ENCODE measurements around the gene MRPL34.
A peak's percentile ranks its signal among the peaks of the same experiment; 100 is the strongest.
"Not testable (repeated sequence)": the region's sequence is repeated elsewhere in the genome, so short reads cannot be mapped to it uniquely, and the experiment has no call there.

The MRPL34 gene

DNA sequence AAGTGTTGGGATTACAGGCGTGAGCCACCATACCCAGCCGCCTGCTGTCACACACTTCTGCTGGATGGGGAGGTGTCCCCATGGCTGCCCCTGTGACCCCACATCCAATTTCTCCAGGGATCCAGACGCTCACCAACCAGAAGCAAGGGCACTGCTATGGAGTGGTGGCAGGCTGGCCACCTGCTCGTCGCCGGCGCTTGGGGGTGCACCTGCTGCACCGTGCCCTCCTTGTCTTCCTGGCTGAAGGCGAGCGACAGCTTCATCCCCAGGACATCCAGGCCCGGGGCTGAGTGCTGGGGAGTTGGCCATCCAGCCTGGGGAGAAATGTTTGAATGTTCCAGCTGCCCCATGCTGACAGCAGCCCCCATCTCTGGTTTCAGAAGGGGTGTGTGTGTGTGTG is 19.4 kb upstream of the MRPL34 start:
- DNase-seq = no peak

DNA sequence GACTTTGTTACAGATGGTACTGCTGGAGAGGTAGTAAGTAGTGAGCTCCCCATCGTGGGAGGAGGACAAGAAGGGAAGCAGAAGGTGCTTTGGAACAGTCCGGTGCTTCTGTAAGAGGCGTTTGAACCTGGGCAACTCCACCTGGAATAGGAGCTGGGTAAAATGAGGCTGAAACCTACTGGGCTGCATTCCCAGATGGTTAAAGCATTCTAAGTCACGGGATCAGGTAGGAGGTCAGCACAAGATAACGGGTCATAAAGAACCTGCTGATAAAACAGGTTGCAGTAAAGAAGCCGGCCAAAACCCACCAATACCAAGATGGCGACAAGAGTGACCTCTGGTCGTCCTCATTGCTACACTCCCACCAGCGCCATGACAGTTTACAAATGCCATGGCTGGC is 18.9 kb upstream of the MRPL34 start:
- no peak for DNase-seq

DNA sequence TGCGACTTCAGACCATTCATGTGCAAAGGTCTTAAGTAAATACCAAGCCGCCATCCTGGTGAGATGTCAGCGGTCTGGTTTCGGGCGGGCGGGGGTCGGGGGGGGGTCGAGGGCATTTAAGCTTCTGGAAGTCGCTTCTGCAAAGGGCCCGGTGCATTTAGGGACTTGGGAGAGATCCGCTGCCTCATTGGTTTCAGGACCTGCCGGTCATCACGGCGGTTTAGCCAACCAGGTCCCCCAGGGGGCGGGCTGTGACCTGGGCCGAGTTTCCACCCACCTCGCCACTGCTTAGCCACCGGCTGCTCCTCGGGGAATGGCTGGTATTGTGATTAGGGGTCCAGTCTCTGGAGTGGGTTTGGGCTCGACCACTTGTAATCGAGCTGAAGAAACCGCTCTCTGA is 16.2 kb upstream of the MRPL34 start:
- no peak for DNase-seq

DNA sequence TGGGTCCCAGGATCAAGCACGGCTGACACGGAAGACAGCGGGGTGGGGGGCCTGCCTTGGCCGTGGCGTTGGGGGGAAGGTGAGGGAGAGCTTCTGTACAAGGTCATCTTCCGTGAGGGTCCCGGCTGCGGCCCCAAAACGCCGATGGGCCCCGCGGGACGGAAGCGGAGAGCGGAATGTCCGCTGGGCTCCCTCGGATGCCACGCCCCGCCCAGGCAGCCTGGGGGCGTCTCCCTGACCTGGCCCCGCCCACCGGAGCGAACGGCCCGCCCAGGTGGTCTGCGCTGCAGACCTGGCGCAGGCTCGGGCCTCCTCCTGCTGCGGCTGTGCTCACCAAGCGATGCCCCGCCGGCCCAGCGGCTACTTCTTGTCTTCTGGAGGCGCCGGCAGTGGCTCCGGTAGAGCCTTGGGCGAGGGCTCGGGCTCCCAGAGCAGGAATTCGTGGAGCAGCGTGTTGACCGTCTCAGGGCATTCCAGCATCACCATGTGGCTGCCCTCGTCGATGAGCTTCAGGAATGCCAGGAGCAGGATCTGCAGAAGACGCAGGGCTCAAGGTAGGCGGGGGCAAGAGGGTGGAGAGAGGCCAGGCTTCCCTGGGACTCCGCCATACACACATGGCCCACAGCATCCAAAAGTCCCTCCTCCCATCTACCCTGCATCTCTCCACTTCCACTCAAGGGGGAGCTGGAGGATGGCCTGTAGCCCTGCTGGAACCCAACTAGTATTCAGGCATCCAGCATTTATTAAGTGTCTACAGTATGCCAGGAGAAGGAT is 13.2 kb upstream of the MRPL34 start:
- peak; percentile 73 for DNase-seq

DNA sequence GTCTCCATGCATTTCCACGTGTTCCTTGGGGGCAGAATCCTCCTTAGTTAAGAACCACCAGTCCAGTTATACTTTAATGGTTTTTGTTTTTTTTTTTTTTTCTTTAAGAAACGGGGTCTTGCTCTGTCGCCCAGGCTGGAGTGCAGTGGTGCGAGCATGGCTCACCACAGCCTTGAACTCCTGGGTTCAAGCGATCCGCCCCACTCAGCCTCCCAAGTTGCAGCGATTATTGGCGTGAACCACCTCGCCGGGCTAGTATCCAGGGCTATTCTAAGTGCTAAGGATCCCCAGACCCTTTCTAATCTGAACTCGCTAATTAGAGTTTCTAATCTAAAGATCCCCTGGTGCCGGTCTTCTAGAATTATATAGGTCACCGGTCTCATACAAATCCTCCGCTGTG is 12.1 kb upstream of the MRPL34 start:
- DNase-seq = no peak

DNA sequence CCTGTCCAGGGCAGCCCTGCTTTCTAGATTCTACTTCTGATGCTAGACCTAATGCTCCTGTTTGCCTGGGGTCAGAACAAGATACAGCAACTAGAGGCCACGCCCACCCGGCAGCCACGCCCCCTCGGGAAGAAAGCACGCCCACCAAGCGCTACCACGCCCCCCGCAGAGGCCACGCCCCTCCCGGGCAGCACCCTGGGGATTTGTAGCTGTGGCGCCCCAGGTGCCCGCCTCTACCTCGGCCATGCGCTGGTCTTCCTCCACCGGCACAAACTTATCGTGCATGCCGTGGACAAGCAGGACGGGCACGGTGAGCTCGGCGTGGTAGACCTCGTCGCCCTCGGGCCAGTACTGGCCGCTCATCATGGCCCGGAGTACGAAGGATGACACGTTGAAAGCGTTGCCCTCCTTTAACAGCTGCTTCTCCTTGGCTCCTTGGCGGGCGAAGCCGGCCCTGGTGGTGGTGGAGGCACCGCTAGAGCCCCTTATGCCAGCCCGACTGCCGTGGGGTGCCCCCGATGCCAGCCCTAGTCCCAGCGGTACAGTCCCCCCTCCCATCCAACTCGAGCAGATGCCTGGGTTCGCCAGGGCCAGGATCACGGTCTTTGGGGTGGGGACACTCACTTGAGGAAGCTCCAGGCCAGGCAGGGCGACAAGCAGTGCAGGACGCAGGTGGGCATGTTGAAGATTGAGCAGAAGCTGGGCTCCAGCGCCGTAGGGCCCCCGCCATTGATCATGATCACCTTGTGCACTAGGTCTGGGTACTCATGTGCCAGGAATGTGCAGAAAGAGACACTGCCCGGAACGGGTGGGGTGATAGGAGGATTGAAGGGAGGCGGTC is 11.4 kb upstream of the MRPL34 start:
- no peak for DNase-seq

DNA sequence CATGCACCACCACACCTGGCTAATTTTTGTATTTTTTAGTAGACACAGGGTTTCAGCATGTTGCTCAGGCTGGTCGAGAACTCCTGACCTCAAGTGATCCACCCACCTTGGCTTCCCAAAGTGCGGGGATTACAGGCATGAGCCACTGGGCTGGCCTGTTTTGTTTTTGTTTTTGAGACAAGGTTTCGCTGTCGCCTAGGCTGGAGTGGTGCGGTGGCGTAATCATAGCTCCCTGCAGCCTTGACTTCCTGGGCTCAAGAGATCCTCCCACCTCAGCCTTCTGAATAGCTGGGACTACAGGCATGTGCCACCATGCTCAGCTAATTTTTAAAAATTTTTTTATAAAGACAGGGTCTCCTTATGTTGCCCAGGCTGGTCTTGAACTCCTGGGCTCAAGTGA is 10.1 kb upstream of the MRPL34 start:
- DNase-seq = not testable (repeated sequence)

DNA sequence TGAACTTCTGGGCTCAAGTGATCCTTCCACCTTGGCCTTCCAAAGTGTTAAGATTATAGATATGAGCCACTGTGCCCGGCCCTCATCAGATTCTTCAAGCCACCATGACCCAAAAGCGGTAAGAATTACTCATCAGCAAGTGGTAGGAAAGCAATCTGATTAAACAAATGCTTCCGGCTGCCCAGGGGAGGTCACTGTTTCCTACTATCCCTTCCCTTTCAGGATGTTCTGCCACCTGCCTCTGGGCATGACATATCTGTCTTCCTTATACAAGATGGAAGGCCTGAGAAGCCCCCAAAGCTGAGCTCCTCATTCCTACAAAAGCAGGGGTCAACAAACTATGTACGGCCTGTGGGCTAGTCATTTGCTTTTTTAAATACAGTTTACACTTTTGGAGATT is 9.4 kb upstream of the MRPL34 start:
- DNase-seq = no peak

DNA sequence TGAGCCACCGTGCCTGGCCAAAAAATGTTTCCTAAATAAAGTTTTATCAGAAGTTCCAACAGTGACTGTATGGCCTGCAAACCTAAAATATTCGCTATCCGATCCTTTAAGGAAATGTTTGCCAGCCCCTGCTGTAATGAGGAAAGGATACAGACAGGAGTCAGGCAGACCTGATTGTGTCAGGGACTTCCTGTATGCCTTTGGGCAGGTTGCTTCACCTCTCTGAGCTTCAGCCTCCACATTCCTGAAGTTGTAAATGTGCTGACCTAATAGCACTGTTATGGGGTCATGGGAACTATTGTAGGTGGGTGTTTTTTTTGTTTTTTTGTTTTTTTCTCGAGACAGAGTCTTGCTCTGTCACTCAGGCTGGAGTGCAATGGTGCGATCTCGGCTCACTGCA is 8.7 kb upstream of the MRPL34 start:
- no peak for DNase-seq

DNA sequence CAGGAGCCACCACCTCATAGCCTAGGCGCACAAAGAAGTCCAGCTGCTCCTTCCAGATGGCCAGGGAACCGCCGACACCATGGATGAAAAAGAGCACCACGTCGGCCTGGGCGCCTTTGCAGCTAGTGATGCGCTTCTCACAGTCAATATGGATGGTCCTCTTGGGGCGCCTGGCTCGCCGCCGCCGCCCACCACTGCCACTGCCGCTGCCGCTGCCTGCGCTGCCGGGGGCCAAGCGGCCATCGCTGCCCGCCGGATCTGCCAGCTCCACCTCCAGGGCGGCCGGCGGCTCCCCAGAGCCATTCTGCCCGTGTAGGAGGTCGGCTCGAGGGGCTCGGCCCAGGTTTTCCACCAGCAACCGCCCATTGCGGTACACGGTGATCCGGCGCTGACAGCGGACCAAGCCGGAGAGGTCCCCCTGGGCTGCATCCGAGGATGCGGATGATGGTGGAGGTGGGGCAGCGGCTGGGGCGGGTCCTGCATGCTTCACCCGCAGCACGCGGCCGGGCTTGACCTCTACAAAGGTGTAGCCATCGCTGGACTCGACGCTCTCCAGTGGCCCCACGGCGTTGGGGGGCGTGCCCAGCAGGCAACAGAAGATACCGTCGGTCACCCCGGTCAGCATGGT is 4.6 kb upstream of the MRPL34 start:
- no peak for DNase-seq

DNA sequence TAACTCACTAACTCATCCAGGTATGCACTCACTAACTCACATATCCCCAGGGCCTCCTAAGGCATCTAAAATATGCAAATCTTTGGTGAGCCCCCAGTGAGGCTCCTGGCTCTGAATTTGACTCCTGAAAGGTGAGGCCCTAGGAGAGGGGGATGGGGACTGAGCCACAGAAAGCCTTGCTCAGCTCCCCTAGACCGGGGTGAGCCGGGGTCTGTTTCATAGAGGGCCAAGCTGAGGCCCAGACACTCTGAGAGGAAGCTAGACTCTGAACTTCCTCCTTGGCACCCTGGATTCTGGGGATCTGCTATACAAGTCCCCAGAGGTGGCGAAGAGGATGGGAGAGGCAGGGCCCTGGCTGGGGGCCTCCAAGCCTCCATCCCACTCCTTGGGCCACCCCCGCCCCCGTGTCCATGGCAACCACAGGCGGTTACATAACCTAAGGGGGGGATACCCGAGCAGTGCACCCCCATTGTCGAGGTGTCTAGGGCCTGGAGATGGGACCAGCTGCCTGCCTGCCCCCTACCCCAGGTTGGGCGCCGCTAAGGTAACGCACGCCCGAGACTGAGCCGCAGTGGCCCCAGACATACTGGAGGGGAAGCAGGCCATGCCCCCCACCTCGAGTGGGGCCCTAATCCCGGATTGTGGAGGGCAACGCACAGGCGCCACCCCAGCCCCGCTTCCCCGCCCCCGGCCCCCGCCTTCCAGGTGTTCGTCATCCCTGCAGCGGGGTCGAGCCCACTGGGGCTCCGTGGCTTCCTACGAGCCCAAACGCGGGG is 3.1 kb upstream of the MRPL34 start:
- DNase-seq = no peak

DNA sequence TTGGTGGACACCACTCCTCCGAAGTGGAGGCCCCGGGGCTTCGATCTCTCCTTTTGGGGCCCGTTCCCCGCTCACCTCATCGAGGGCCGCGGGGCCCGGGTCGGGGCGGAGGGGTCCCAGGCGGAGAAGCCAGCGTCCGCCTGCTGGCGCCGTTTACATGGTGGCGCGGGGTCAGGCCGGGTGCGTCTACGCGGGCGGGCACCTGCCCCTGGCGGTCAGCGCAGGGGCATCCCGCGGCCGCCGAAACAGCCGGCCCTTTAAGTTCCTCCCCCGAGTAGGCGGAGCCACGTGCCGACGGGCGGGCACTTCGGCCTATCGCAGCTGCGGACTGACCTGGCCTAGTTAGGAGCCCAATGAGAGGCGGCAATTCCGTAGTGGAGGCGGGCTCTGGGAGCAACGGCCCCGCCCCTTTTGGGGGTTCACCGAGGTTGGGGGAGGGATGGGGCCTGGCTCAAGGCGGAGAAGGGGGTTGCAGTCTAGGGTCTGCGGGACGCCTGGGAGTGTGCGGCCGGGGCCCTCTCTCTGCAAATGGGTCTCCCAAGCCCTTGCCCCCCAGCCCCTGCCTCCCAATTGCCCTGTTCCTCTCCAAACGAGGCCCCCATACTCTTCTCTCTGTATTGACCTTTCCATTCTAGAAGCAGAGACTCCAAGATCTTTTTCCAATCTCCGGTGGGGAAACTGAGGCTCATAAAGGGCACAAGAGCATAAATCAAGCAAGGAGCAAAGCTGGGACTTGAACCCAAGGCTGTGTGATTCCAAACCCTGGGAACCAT is 2.3 kb upstream of the MRPL34 start, which contains the start of gene ABHD8:
Gene ABHD8 (minus strand): TSS at position 259 of the 773 bp plus-strand sequence. CDS start 1,809 bp downstream, outside the sequence.
- peak; percentile 73 for DNase-seq

DNA sequence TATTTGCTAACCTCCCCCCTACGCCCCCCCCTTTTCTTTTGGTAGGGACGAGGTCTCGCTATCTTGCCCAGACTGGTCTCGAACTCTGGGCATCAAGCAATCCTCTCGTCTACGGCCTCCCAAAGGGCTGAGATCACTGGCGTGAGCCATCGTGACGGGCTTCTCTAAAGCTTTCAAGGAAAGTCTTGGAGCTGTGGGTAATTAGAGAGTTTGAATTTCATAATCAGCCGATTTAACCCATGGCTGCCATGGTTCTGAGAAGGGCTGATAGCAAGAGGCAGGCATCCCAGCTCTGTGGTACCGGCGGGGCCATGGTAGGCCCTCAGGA is 1.8 kb upstream of the MRPL34 start:
- DNase-seq = no peak

DNA sequence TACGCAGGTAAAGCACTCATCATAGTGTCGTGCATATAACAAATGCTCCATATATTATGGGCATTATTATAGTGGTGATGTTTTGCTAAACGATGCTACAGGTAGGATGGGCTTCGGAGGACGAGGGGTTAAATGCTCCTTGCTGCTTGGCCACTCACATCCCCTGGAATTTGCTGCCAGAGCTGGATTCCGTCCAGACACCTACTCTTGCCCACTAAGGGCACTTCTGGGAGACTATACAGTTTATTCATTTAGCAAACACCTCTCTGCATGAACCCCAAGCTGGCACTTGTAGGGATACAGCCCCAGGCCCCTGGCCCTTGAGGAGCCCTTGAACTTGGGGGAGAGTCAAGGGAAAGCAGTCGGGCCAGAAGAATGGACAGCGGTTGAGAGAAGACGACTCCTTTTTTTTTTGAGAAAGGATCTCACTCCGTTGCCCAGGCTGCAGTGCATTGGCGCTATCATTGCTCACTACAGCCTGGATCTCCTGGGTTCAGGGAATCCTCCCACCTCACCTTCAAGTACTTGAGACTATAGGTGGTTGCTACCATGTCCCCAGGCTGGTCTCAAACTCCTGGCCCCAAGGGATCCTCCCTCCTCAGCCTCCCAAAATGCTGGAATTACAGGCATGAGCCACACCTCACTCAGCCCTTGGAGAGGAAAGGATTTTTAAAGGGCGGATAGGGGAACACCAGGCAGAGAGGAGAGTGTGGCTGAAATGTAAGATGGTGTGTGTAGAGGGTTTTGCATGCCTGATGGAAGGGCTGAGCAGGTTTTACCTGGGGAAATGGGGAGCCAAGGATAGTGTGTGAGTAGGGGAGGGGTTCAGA is 1.1 kb upstream of the MRPL34 start:
- DNase-seq = no peak

DNA sequence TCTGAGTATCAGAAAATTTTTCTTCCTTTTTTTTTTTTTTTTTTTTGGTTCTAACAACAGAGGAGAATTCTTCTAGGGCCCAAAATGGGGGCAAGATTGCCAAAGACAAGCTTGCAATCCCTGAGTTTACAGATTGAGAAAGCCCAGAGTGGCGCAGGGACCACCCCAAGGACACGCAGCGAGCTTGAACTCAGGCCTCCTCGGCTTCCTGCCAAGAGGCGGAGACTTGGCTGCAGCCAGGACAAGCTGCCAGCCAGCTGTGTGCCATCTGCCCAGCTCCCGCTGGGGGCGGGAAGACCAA is 506 bp upstream of the MRPL34 start:
- no peak for DNase-seq

DNA sequence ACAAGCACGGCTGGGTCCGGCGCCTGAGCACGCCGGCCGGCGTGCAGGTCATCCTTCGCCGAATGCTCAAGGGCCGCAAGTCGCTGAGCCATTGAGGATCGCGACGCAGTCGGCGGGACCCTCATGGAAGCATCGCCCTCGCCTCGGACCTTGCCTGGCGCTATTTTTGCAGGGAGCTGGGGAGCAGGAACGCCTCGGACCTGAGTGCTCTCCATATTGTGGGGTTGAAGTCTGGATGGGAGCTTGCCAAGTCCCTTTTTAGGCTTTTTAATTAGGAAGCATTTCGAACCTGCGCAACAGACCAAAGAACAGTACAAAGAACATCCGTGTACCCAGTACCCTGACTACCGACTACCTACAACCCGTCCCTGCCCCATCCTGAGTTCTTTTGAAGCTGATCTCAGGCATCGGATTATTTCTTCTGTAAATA is 628 bp downstream of the MRPL34 start:
- no peak for DNase-seq

DNA sequence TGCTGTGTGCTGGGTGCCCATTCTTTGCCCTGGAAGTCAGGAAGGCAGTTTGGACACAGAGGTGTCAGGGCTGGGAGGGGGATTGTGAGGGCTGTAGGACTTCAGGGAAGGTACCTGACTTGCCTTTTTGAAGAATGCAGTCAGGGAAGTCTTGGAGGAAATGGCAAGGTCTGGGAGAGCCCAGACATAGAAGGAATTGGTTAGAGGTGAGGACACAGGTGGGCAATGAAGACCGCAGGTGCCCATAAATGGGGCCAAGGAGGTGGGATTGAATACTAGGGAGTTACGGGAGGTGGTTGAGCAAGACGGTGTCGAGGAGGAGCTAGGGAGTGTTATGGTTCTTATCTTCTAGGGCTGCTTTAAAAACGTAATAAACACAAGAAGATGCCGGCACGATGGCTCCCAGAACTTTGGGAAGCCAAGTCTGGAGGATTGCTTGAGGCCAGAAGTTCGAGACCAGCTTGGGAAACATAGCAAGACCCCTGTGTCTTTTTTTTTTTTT is 2.3 kb downstream of the MRPL34 start:
- DNase-seq = no peak

DNA sequence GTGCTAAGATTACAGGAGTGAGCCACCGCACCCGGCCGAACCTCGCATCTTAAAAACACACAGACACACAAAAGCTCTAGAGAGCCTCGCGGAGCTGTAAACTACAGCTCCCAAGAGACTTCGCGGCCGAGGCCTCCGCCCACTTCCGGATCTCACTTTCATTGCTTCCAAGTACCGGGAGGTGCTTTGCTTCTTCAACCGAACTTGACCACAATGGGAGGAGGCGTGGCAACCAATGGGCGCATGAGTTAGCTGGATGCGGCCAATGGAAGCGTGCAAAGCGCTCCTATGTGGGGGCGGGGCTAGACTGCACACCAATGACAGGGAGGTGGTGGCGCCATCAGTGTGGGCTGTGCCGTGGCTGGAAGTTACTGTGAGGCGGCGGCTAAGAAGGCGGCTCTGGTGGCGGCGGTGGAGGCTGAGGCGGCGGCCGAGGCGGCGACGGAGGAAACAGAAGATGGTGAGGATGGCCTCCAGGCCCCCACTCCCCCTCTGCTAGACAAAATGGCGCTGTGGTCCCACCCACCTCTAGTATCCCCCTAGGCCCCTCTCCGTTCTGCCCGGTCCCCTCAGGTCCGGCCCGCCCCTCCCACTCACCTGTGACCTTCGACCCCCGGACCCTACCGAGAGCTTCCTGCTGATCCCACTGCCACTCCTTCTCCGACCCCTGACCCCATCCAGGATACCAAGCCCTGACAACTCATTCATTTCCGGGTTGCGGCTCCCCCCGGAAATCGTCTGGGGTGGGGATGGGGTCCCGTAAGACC is 3.7 kb downstream of the MRPL34 start, which contains the start of gene DDA1:
Gene DDA1 (plus strand): TSS at position 366 of the 767 bp plus-strand sequence. CDS start 92 bp downstream, at position 458.
- DNase-seq = peak; percentile 96

DNA sequence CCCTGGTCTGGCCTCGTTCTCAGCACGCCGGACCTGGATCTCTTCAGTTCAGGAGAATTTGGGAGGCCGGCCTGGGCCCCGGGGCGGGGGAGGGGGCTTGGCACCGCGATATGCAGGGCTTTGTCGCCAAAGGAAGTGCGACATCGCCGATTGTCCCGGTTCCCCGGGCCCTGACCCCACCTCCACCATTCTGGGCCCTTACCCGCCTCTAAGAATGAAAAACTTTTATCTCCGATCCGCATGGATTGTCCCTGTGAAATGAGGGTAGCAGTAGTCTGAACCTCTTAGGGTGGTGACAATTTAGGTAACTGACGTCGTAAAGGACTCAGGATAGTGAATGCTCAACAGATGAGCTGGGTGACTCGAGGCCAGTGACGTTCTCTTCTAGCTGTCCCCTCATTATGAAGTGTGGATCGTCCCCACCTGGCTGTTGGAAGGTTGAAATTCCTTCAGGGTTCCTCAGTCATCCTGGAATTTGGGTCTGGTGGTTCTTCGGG is 4.3 kb downstream of the MRPL34 start:
- DNase-seq = no peak
